ENCODE results near the gene DSEL. TPM values are rescaled to one million over a fixed set of nuclear protein-coding genes. Genes with fewer than 3 reads are reported as not detected.

DSEL gene
- total RNA-seq, 4 donors from 2014 or later, result 8.6 to 10.0 (median 9.1) TPM

DNA sequence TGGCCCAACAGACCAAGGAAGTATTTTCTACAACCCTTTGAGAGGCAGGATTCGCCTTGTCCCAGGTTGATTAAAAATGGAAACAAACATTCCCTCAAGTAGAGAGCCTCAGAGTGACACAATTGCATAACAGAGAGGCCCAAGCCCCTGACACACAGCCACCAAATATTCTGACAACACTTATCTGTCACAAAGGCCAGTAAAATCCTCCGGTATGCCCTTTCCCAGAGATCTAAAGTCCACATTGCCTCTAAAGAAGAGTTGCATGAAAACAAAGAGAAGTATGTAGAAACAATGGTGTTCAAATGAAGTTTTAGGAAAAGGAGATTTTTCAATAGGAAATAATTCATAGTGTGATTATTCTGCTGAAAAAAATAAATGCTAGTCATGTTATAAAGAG lies 32.1 kb downstream of the DSEL start:
- Histone ChIP-seq H3K9me3 (no peaks in the 10 kb centered on the region), H3K27me3 (no peaks in the 10 kb centered on the region), H3K27ac (replicated peaks in 1 of 4) (no peak overlapping the region), H3K4me1 (no peaks in the 10 kb centered on the region), H3K4me3 (no peak overlapping the region), H3K36me3 (no peaks in the 10 kb centered on the region)
- DNase-seq (ENCODE audit: extremely low spot score), result no peak
- WGBS, result 87% methylated on average over 2 of the region's 2 CpGs
- intact Hi-C loops (cut with DNase I), result no loop called here
- TF ChIP-seq POLR2A (IDR thresholded peaks at IDR 0.05; ENCODE audit: low read depth) (no peak), POLR2AphosphoS5 (IDR thresholded peaks at IDR 0.05) (no peak), EP300 (IDR thresholded peaks at IDR 0.05) (no peak)
- TF ChIP-seq, protein P1, sequence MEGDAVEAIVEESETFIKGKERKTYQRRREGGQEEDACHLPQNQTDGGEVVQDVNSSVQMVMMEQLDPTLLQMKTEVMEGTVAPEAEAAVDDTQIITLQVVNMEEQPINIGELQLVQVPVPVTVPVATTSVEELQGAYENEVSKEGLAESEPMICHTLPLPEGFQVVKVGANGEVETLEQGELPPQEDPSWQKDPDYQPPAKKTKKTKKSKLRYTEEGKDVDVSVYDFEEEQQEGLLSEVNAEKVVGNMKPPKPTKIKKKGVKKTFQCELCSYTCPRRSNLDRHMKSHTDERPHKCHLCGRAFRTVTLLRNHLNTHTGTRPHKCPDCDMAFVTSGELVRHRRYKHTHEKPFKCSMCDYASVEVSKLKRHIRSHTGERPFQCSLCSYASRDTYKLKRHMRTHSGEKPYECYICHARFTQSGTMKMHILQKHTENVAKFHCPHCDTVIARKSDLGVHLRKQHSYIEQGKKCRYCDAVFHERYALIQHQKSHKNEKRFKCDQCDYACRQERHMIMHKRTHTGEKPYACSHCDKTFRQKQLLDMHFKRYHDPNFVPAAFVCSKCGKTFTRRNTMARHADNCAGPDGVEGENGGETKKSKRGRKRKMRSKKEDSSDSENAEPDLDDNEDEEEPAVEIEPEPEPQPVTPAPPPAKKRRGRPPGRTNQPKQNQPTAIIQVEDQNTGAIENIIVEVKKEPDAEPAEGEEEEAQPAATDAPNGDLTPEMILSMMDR (IDR thresholded peaks at IDR 0.05), result no peak

DNA sequence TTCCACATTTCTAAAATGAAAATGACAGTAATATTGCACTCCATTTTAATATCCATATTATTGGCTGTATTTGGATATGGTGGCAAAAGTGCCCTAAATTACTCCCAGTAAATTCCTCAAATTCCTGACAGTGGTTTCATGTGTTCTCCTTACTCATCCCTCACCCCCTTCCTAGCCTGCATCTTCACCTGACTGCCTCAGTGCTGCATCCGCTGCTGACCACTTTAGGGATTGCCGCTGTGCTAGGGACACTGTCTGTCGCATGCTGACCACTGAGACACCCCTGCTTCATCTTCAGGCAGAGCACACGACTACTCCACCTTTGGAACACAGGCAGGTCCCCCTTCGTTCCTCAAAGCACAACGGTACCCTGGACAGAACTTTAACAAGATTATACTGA lies 32.6 kb downstream of the DSEL start:
- WGBS, result 92% methylated on average over 6 of the region's 6 CpGs
- H3K36me3 ChIP-seq, result no peaks in the 10 kb centered on the region
- H3K27ac ChIP-seq (replicated peaks in 1 of 4), result no peak overlapping the region
- intact Hi-C loops (cut with DNase I), result no loop called here
- no peak overlapping the region for H3K4me3 ChIP-seq
- no peaks in the 10 kb centered on the region for H3K27me3 ChIP-seq
- DNase-seq (ENCODE audit: extremely low spot score), result no peak
- TF ChIP-seq EP300 (IDR thresholded peaks at IDR 0.05) (no peak), POLR2AphosphoS5 (IDR thresholded peaks at IDR 0.05) (no peak), POLR2A (IDR thresholded peaks at IDR 0.05; ENCODE audit: low read depth) (no peak)
- TF ChIP-seq, protein P1 (IDR thresholded peaks at IDR 0.05), result no peak
- no peaks in the 10 kb centered on the region for H3K9me3 ChIP-seq
- no peaks in the 10 kb centered on the region for H3K4me1 ChIP-seq

DNA sequence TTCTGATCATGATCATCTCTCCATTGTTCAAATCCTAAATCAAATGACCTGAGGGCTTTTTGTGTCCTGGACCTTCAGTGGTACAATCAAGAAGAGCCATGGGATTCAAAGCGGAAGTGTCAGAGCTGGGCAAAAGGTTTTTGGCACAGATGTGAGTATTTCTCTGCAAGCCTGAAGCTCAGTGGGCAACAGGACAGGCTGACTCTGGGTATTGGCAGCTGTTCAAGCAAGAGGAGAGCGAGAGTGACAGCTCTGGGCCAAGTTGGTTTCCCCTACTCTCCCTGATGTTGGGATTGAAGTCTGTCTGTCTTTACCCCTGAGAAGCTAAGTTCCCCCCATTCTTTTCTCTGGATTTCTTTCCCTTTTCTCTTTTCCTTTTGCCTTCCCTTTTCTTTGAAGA lies 33.3 kb downstream of the DSEL start:
- Histone ChIP-seq H3K27me3 (no peaks in the 10 kb centered on the region), H3K9me3 (no peaks in the 10 kb centered on the region), H3K4me1 (no peaks in the 10 kb centered on the region), H3K27ac (replicated peaks in 1 of 4) (no peak overlapping the region), H3K36me3 (no peaks in the 10 kb centered on the region), H3K4me3 (no peak overlapping the region)
- DNase-seq (ENCODE audit: extremely low spot score), result no peak
- WGBS, result 50% methylated on average over 2 of the region's 2 CpGs
- intact Hi-C loops (cut with DNase I), result no loop called here
- TF ChIP-seq, protein P1 (IDR thresholded peaks at IDR 0.05), result no peak
- TF ChIP-seq EP300 (IDR thresholded peaks at IDR 0.05) (no peak), POLR2A (IDR thresholded peaks at IDR 0.05; ENCODE audit: low read depth) (no peak), POLR2AphosphoS5 (IDR thresholded peaks at IDR 0.05) (no peak)

DNA sequence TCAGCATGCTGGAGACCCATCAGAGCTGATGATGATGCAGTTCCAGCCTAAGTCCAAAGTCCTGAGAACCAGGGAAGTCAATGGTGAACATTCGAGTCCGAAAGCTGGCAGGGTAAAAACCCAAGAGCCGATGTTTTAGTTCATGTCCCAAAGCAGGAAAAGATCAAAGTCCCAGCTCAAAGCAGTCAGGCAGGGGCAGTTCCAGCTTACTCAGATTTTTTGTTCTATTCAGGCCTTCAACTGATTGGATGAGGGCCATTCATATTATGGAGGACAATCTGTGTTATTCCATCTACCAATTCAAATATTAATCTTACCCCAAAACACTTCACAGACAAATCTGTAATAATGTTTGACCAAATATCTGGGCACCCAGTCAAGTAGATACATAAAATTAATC lies 38.3 kb downstream of the DSEL start:
- H3K4me1 ChIP-seq, result peaks cover 0 to 10% (median 3%) of the 10 kb centered on the region in 4 donors
- WGBS, result 81% methylated on average over 3 of the region's 3 CpGs

More for the DNA sequence above, 38.3 kb downstream of the DSEL start:
- Histone ChIP-seq H3K36me3 (no peaks in the 10 kb centered on the region), H3K27ac (replicated peaks in 1 of 4) (no peak overlapping the region), H3K27me3 (no peaks in the 10 kb centered on the region), H3K4me3 (no peak overlapping the region), H3K9me3 (no peaks in the 10 kb centered on the region)
- no peak for DNase-seq (ENCODE audit: extremely low spot score)
- intact Hi-C loops (cut with DNase I), result no loop called here
- TF ChIP-seq, protein P1 (IDR thresholded peaks at IDR 0.05), result no peak
- TF ChIP-seq EP300 (IDR thresholded peaks at IDR 0.05) (no peak), POLR2A (IDR thresholded peaks at IDR 0.05; ENCODE audit: low read depth) (no peak), POLR2AphosphoS5 (IDR thresholded peaks at IDR 0.05) (no peak)
